NB4 (cell line): ENCODE measurements around the gene SYNDIG1.

ENCODE experiments used
- POLR2A ChIP-seq: IDR thresholded peaks from 2 replicates; pipeline ENCODE4 v1.6.1; 2011; ENCODE audit warnings: mild to moderate bottlenecking; ENCODE audit not compliant: insufficient read length; ENCODE audit errors: extremely low read depth
- TF ChIP-seq, protein P1 (sequence below): IDR thresholded peaks from 2 replicates; pipeline ENCODE4 v1.6.1; 2011; ENCODE audit warnings: low read depth, low read length

DNA sequence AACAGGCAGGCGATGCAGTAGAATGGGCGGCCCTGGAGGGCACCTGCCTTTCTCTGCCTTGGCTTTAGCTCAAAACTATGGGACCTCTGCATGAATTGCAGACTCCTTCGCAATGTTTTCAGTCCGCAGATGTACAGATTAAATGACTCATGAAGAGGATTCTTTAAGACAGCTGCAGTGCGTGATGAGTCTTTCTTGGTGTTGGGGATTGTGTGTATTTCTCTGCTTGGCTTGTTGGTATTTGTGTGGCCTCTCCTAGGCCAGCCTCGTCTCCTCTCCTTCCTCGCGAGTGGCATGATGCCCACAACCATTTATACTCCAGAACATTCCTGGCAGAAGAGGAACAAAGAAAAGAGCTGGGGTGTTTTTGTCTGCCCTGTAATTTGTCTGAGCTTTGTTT lies 110.6 kb downstream of the SYNDIG1 start:
- no peak for TF ChIP-seq POLR2A
- TF ChIP-seq, protein P1, sequence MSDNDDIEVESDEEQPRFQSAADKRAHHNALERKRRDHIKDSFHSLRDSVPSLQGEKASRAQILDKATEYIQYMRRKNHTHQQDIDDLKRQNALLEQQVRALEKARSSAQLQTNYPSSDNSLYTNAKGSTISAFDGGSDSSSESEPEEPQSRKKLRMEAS, result no peak
